Measurements from ENCODE around the gene SSRP1.
"Not testable (repeated sequence)": the region's sequence is repeated elsewhere in the genome, so short reads cannot be mapped to it uniquely, and the experiment has no call there.

Gene SSRP1

GRCh38 chr11:57359396-57359795, 23.7 kb upstream of the SSRP1 start:
- DNase-seq, result no peak

- DNase-seq, result no peak
Measured at GRCh38 chr11:57358991-57359390, 23.3 kb upstream of the SSRP1 start.

GRCh38 chr11:57358543-57358961, 22.9 kb upstream of the SSRP1 start:
- DNase-seq, result no peak

GRCh38 chr11:57357856-57358255, 22.2 kb upstream of the SSRP1 start:
- no peak for DNase-seq

GRCh38 chr11:57357310-57357709, 21.6 kb upstream of the SSRP1 start:
- no peak for DNase-seq

GRCh38 chr11:57356268-57356667, 20.6 kb upstream of the SSRP1 start:
- DNase-seq, result no peak

GRCh38 chr11:57354699-57355098, 19.0 kb upstream of the SSRP1 start:
- DNase-seq, result no peak

- no peak for DNase-seq
Measured at GRCh38 chr11:57353852-57354251, 18.2 kb upstream of the SSRP1 start.

- no peak for DNase-seq
Measured at GRCh38 chr11:57353446-57353845, 17.8 kb upstream of the SSRP1 start.

GRCh38 chr11:57353036-57353435, 17.3 kb upstream of the SSRP1 start:
- DNase-seq, result no peak

GRCh38 chr11:57349491-57350274, 14.0 kb upstream of the SSRP1 start:
- peak; percentile 74 to 81 for DNase-seq

- no peak for DNase-seq
Measured at GRCh38 chr11:57348636-57349313, 13.1 kb upstream of the SSRP1 start.

- no peak for DNase-seq
Measured at GRCh38 chr11:57348052-57348451, 12.4 kb upstream of the SSRP1 start.

- DNase-seq, result no peak
Measured at GRCh38 chr11:57347336-57347735, 11.6 kb upstream of the SSRP1 start.

- peak; percentile 76 to 78 for DNase-seq
Measured at GRCh38 chr11:57345555-57346211, 10.0 kb upstream of the SSRP1 start.

GRCh38 chr11:57344826-57345225, 9.1 kb upstream of the SSRP1 start:
- DNase-seq, result no peak

GRCh38 chr11:57343825-57344224, 8.1 kb upstream of the SSRP1 start:
- DNase-seq, result no peak

GRCh38 chr11:57342702-57343101, 7.0 kb upstream of the SSRP1 start:
- no peak for DNase-seq

- no peak for DNase-seq
Measured at GRCh38 chr11:57341250-57341808, 5.6 kb upstream of the SSRP1 start.

- no peak for DNase-seq
Measured at GRCh38 chr11:57340039-57340615, 4.4 kb upstream of the SSRP1 start.

- no peak for DNase-seq
Measured at GRCh38 chr11:57339328-57339727, 3.6 kb upstream of the SSRP1 start.

GRCh38 chr11:57338142-57338541, 2.5 kb upstream of the SSRP1 start, which contains the start of gene P2RX3:
TSS of gene P2RX3 (plus strand) at chr11:57338352. CDS start at chr11:57338551, 199 bp downstream.
- no peak for DNase-seq

- DNase-seq, result not testable (repeated sequence)
Measured at GRCh38 chr11:57336856-57337255, 1.2 kb upstream of the SSRP1 start.
